Hepatocyte (in vitro differentiated cells): ENCODE data around the gene ELF3.

Experiments used
- EZH2 ChIP-seq: fragments of 200-600 bp; sonication (generic); IDR thresholded peaks from 2 replicates; pipeline ENCODE4 v1.6.1; 2016; ENCODE audit warnings: antibody characterized with exemption, mild to moderate bottlenecking, borderline replicate concordance
- TF ChIP-seq, protein P1 (sequence below): fragments of 200-600 bp; sonication (generic); IDR thresholded peaks from 2 replicates; pipeline ENCODE4 v1.5.1; 2016; ENCODE audit warnings: antibody characterized with exemption, mild to moderate bottlenecking; ENCODE audit not compliant: poor library complexity

DNA sequence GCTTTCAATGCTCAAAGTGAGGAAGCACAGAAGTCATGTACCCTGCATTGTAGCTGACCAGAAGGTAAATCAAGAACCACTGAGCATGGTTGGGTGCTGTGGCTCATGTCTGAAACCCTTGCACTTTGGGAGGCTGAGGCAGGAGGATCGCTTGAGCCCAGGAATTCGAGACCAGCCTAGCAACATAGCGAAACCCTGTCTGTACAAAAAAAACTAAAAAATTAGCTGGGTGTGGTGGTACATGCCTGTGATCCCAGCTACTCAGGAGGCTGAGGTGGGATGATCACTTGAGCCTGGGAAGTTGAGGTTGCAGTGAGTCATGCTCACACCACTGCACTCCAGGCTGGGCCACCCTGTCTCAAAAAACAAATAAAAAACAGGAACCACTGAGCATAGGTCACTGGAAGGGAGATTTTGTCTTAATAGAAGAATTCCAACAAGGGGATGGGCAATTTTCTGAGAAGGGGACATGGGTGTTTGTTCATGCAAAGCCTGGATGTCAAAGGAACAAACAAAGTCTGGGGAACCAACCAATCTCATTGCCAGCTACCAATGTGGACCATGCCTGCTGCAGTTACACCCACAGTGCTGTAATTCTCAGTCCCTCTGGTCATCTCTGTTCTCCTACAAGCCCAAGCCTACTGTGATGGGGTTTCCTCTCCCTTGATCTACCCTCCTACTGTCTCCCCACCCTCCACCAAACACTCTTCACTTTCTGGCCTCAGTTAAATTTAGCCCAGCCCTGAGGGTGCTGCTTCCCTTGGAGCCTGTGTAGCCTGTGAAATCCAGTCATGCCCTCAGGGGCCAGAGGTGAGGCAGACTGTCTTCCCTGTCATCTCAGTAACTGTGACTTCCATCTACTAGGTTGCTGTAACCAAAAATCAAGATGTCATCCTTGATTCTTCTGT lies 47.9 kb downstream of the ELF3 start:
- TF ChIP-seq EZH2 = no peak
- TF ChIP-seq, protein P1, sequence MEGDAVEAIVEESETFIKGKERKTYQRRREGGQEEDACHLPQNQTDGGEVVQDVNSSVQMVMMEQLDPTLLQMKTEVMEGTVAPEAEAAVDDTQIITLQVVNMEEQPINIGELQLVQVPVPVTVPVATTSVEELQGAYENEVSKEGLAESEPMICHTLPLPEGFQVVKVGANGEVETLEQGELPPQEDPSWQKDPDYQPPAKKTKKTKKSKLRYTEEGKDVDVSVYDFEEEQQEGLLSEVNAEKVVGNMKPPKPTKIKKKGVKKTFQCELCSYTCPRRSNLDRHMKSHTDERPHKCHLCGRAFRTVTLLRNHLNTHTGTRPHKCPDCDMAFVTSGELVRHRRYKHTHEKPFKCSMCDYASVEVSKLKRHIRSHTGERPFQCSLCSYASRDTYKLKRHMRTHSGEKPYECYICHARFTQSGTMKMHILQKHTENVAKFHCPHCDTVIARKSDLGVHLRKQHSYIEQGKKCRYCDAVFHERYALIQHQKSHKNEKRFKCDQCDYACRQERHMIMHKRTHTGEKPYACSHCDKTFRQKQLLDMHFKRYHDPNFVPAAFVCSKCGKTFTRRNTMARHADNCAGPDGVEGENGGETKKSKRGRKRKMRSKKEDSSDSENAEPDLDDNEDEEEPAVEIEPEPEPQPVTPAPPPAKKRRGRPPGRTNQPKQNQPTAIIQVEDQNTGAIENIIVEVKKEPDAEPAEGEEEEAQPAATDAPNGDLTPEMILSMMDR = no peak
